A673 (cell line): Measurements from ENCODE around the gene MS4A18. TPM values are rescaled to one million over a fixed set of nuclear protein-coding genes. Genes with fewer than 3 reads are reported as not detected.

ENCODE experiments used
- BruUV-seq: library from RNA; stranded (reverse); fragments of 400-500 nt; replicated peaks from 2 replicates; lab custom pipeline; 2021; lab: Mats Ljungman, UMichigan
- CTCF ChIA-PET: fragments of 300-600 bp; sonication (Branson Sonifier 250); formaldehyde crosslinking; loops from one replicate; lab custom pipeline; 2022; ENCODE audit warnings: antibody characterized with exemption; lab: Charles Lee
- POLR2A ChIA-PET: fragments of 300-600 bp; sonication (Branson Sonifier 250); formaldehyde crosslinking; loops from one replicate; lab custom pipeline; 2022; ENCODE audit warnings: antibody characterized with exemption; ENCODE audit not compliant: low non-redundant PET; lab: Charles Lee
- DNase-seq: peaks from one replicate; pipeline ENCODE4 v3.0.0-alpha.2; 2015; ENCODE audit warnings: low spot score
- H3K27ac ChIP-seq: fragments of 200-600 bp; sonication (generic); 2 replicates; pipeline ENCODE4 v1.5.1; 2016; ENCODE audit warnings: mixed run types, low read depth, mild to moderate bottlenecking, mixed read lengths, antibody characterized with exemption, low read length; ENCODE audit not compliant: poor library complexity, severe bottlenecking
- H3K27me3 ChIP-seq: fragments of 200-600 bp; sonication (generic); replicated peaks from 2 replicates; pipeline ENCODE4 v1.6.1; 2017; ENCODE audit warnings: mixed run types, low read depth, mild to moderate bottlenecking, mixed read lengths, antibody characterized with exemption, low read length; ENCODE audit not compliant: insufficient read depth, poor library complexity
- H3K36me3 ChIP-seq: fragments of 200-600 bp; sonication (generic); 2 replicates; pipeline ENCODE4 v1.6.1; 2016; ENCODE audit warnings: mixed run types, mild to moderate bottlenecking, mixed read lengths, antibody characterized with exemption, low read length; ENCODE audit not compliant: insufficient read depth, poor library complexity, severe bottlenecking
- H3K4me1 ChIP-seq: fragments of 200-600 bp; sonication (generic); 2 replicates; pipeline ENCODE4 v1.6.1; 2017; ENCODE audit warnings: mixed run types, mild to moderate bottlenecking, mixed read lengths, antibody characterized with exemption, low read length; ENCODE audit not compliant: insufficient read depth, poor library complexity, severe bottlenecking
- H3K4me3 ChIP-seq: fragments of 200-600 bp; sonication (generic); 2 replicates; pipeline ENCODE4 v1.5.1; 2016; ENCODE audit warnings: low read depth, mixed run types, mild to moderate bottlenecking, mixed read lengths, low read length; ENCODE audit not compliant: poor library complexity, severe bottlenecking
- H3K9me3 ChIP-seq: fragments of 200-600 bp; sonication (generic); 2 replicates; pipeline ENCODE4 v1.6.1; 2016; ENCODE audit warnings: mixed run types, low read depth, mild to moderate bottlenecking, mixed read lengths, antibody characterized with exemption, low read length; ENCODE audit not compliant: poor library complexity, severe bottlenecking
- CTCF ChIP-seq: fragments of 300-800, 200-600 bp; sonication (generic); conservative IDR thresholded peaks from 2 replicates; pipeline ENCODE4 v1.5.1; 2017; ENCODE audit warnings: low read depth, mild to moderate bottlenecking, antibody characterized with exemption, low read length, moderate library complexity, mixed read lengths
- EZH2 ChIP-seq: fragments of 200-600 bp; sonication (generic); IDR thresholded peaks from 2 replicates; pipeline ENCODE4 v1.6.1; 2017; ENCODE audit warnings: borderline replicate concordance, low read depth, mild to moderate bottlenecking, mixed read lengths, antibody characterized with exemption, low read length; ENCODE audit not compliant: poor library complexity, severe bottlenecking
- intact Hi-C: fragments of 100-400 bp; cut with micrococcal nuclease; formaldehyde crosslinking; loops from one replicate; pipeline ENCODE4 v1.10.0; 2022; ENCODE audit not compliant: unreplicated experiment
- total RNA-seq: library from RNA; stranded (reverse); gene quantifications from 2 replicates; pipeline ENCODE4 v1.2.3, GENCODE V29; 2021

MS4A18 gene
- total RNA-seq, 1 experiment from 2014 or later, result not detected

GRCh38 chr11:60744114-60744513 lies 19.6 kb downstream of the MS4A18 start:
- BruUV-seq, result no TSS peak
- intact Hi-C loops, result no loop called here
- TF ChIP-seq EZH2 (no peak), CTCF (no peak)
- Histone ChIP-seq H3K4me3 (no peak overlapping the region), H3K36me3 (no peaks in the 10 kb centered on the region), H3K27me3 (peaks cover 6% of the 10 kb centered on the region), H3K9me3 (no peaks in the 10 kb centered on the region), H3K27ac (no peak overlapping the region), H3K4me1 (no peaks in the 10 kb centered on the region)
- no peak for DNase-seq
- ChIA-PET POLR2A (no interaction called here), CTCF (no interaction called here)

GRCh38 chr11:60747359-60747873 lies 22.9 kb downstream of the MS4A18 start:
- H3K27ac ChIP-seq, result no peak overlapping the region
- no peak for DNase-seq
- BruUV-seq, result no TSS peak
- no peaks in the 10 kb centered on the region for H3K4me1 ChIP-seq
- no peak for TF ChIP-seq CTCF
- no peak for TF ChIP-seq EZH2
- intact Hi-C loops, result no loop called here
- no peaks in the 10 kb centered on the region for H3K36me3 ChIP-seq
- ChIA-PET CTCF (no interaction called here), POLR2A (no interaction called here)
- peaks cover 16% of the 10 kb centered on the region for H3K27me3 ChIP-seq
- no peaks in the 10 kb centered on the region for H3K9me3 ChIP-seq
- H3K4me3 ChIP-seq, result no peak overlapping the region

- intact Hi-C loops, result no loop called here
- no peaks in the 10 kb centered on the region for H3K9me3 ChIP-seq
- no peak for DNase-seq
- H3K4me1 ChIP-seq, result no peaks in the 10 kb centered on the region
- H3K4me3 ChIP-seq, result no peak overlapping the region
- no peak for TF ChIP-seq CTCF
- no peak for TF ChIP-seq EZH2
- H3K36me3 ChIP-seq, result no peaks in the 10 kb centered on the region
- no TSS peak for BruUV-seq
- H3K27me3 ChIP-seq, result peaks cover 18% of the 10 kb centered on the region
- CTCF ChIA-PET, result no interaction called here
- no peak overlapping the region for H3K27ac ChIP-seq
- POLR2A ChIA-PET, result no interaction called here
Observed at GRCh38 chr11:60748225-60748624, 23.7 kb downstream of the MS4A18 start.
